NCI-H2227 (cell line): ENCODE data around the gene DESI1.
"Not testable (repeated sequence)": the region's sequence is repeated elsewhere in the genome, so short reads cannot be mapped to it uniquely, and the experiment has no call there.

Experiments used
- DNase-seq: peaks from one replicate; lab custom pipeline; 2025; ENCODE audit not compliant: unreplicated experiment; lab: John Stamatoyannopoulos, UW

Gene DESI1

GRCh38 chr22:41620589-41621098 lies at the start of gene DESI1:
DESI1 (minus strand) TSS chr22:41621043; CDS start chr22:41620839, 204 bp downstream.
- peak; percentile 38 for DNase-seq

- no peak for DNase-seq
These were observed 48.4 kb upstream of the DESI1 start for GRCh38 chr22:41668971-41669911.

- DNase-seq = no peak
These were observed 44.1 kb upstream of the DESI1 start for GRCh38 chr22:41664951-41665350.

DNA sequence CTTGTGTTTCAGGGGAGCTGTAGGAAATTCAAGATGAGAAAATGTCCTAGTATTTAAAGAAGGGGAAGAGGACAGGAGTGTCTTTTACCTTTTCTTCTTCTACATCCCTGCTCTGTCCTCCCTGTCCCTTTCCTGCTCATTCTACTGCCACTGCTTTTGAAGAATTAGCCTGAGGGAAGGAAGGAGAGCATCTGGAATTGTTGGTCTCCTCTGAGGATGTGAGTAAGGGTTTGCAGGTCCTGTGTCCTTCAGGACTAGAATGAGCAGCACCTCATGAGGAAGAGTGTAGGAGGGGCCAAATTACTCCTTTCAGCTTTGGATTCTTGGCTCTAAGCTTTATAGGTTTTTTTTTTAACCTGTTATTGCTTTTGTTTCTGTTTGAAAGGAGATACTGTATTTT lies 43.6 kb upstream of the DESI1 start:
- no peak for DNase-seq

DNA sequence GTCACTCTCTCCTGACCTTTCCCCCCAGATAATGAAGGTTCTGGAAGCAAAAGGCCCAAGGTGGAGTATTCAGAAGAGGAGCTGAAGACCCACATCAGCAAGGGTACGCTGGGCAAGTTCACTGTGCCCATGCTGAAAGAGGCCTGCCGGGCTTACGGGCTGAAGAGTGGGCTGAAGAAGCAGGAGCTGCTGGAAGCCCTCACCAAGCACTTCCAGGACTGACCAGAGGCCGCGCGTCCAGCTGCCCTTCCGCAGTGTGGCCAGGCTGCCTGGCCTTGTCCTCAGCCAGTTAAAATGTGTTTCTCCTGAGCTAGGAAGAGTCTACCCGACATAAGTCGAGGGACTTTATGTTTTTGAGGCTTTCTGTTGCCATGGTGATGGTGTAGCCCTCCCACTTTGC lies 42.8 kb upstream of the DESI1 start:
- DNase-seq = not testable (repeated sequence)

DNA sequence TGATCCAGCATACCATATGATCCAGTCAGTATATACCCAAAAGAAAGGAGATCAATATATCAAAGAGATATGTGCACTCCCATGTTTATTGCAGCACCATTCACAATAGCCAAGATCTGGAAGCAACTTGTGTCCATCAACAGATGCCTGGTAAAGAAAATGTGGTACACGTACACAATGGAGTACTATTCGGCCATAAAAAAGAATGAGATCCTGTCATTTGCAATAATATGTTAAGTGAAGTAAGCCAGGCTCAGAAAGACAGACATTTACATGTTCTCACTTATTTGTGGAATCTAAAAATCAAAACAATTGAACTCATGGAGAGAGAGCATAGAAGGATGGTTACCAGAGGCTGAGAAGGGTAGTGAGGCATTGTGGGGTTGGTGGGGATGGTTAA lies 40.9 kb upstream of the DESI1 start:
- no peak for DNase-seq

GRCh38 chr22:41661088-41661487 lies 40.2 kb upstream of the DESI1 start:
- no peak for DNase-seq

DNA sequence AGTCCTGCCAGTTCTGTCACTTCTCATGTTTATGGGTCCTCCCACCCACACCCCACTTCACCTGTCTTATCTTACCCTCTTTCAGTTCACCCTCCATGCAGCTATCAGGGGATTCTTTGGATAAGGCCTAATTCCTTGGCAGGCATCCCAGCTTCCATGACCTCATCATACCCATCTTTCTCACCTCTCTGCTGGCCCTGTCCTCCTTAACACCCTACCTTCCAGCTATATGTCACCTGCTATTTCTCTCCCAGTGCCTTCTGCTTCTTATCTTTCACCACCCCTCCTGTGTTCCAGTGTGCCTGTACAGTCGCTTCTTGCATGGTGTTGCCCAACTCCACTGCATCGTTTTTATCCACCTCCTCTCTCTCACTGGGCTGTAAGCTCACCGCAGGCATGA lies 39.6 kb upstream of the DESI1 start:
- DNase-seq = no peak

GRCh38 chr22:41659941-41660340 lies 39.1 kb upstream of the DESI1 start:
- no peak for DNase-seq

- no peak for DNase-seq
These were observed 38.0 kb upstream of the DESI1 start for GRCh38 chr22:41658869-41659268.

DNA sequence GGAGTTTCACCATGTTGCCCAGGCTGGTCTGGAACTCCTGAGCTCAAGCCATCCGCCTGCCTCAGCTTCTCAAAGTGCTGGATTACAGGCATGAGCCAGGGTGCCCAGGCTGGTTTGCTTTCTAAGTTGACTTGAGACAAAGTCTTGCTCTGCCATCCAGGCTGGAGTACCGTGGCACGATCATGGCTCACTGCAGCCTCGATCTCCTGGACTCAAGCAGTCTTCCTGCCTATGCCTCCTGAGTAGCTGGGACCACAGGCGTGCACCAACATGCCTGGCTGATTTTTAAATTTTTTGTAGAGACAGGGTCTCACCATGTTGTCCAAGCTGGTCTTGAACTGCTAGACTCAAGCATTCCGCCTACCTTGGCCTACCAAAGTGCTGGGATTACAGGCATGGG lies 36.9 kb upstream of the DESI1 start:
- DNase-seq = no peak

DNA sequence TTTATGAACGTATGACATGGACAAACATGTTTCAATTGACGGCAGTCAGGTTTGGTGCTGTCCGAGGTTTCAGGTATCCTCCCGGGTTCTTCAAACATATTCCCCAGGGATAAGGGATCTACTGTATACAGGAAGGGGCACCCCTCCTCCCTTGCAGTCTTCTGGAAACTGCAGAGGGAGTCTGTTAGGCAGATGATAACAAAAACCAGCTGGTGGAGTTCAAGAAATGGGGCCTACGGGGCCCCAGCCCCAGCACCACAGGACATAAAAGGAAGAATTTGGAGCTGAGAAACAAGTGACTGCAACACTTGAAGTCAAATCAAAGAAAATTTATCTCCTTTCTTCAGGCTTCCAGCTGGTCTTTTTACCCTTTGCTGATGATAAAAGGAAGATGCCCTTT lies 35.7 kb upstream of the DESI1 start:
- DNase-seq = no peak

DNA sequence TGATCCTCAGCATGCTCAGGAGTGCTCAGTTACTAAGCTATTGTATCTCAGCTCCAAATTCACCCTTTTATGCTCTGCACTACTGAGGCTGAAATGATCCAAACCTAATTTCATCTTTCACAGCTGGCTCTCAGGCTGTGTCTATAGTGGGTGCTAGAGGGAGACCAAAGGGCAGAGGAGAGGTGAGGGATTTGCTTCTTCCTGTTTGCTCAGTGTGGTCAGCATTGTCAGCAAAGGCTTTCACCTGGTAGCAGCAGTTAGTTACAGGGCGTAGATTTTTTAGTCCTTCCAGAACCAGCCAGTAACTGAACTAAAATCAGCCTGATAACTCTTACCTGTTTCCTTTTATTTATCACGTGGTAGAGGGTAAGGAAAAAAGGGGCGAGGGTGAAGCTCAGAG lies 33.5 kb upstream of the DESI1 start:
- no peak for DNase-seq

- DNase-seq = no peak
These were observed 30.0 kb upstream of the DESI1 start for GRCh38 chr22:41650821-41651220.

DNA sequence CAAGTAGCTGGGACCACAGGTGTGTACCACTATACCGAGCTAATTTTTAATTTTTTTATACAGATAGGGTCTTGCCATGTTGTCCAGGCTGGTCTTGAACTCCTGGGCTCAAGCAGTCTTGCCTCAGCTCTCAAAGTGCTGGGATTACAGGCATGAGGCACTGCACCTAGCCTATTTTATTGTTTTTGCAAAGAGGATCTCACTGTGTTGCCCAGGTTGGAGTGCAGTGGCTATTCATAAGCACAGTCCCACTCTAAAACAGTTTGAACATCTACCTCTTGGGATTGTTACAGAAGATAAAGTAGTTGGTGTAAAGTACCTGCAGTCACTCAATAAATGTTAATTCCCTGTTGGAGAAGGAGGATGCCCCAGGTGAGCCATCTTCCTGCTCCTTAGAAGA lies 29.4 kb upstream of the DESI1 start:
- DNase-seq = no peak

DNA sequence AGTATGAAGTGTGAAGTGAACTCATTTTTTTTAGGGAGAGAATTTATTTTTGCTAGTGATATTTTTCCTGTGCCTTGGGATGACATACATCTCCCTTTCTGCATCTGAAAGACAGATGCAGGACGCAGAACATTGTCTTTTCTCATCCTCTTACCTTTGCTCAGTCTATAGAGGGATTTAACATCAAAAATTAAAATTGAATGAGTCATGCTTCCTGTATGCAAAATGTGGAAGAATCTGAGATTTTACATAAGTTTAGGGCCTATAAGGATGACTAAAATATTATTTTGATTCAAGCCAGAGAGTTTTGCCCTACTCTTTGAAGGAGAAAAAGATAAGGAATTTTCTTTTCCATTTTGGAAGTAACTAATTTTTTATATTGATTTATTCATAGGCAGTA lies 27.6 kb upstream of the DESI1 start:
- no peak for DNase-seq

GRCh38 chr22:41647771-41648170 lies 26.9 kb upstream of the DESI1 start:
- no peak for DNase-seq

DNA sequence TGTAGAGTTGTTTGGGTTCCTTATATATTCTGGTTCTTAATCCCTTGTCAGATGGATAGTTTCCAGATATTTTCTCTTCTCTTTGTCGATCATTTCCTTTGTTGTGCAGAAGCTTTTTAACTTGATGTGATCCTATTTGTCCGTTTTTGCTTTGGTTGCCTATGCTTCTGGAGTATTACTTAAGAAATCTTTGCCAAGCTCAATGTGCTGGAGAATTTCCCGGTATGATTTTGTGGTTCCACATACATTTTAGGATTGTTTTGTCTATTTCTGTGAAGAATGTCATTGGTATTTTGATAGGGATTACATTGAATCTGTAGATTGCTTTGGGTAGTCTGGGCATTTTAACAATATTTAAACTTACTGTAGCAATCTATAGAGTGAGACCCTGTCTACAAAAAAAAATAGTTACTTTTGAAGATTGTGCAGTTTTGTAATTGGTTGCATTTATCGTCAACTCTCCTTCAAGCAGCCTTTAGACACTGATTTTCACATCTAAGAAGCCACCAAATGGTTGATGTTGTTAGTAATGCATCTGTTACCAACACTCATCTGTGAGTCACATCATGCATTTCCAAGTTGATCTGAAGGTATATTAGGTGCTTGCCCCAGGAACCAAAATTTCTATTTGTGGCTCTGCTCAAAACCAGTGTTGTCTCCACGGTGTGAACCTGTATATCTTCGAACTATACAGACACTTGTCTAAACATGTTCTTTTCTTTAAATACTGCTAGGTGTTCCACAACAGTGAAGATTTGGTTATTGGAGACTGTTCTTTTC lies 21.7 kb upstream of the DESI1 start:
- no peak for DNase-seq

DNA sequence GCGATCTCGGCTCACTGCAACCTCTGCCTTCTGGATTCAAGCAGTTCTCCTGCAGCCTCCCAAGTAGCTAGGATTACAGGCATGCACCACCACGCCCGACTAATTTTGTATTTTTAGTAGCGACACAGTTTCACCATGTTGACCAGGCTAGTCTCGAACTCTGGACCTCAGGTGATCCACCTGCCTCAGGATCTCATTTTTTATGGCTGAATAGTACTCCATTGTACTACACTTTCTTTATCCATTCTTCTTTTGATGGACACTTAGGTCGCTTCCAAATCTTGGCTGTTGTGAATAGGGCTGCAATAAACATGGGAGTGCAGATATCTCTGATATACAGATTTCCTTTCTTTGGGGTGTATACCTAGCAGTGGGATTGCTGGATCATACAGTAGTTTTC lies 21.0 kb upstream of the DESI1 start:
- DNase-seq = no peak

DNA sequence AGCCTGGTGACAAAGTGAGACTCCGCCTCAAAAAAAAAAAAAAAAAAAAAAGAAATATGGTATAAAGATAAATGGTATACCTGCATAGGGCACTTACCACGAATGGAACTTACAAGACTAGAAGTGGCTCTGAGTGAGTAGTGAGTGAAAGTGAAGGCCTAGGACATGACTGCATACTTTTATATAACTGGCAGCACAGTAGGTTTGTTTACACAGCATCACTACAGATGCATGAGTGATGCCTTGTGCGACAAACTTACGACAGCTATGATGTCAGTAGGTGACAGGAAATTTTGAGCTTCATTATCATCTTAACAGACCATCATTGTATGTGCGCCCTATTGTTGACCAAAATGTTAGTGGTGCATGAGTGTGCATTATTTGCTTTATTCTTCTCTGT lies 17.9 kb upstream of the DESI1 start:
- DNase-seq = no peak

GRCh38 chr22:41638124-41638523 lies 17.3 kb upstream of the DESI1 start:
- no peak for DNase-seq

GRCh38 chr22:41637623-41638022 lies 16.8 kb upstream of the DESI1 start:
- DNase-seq = not testable (repeated sequence)
